SU-DHL-6 (cell line): Measurements from ENCODE around the gene IGF2R.

ENCODE experiments used
- H2AFZ ChIP-seq: fragments of 200-600 bp; sonication (generic); 2 replicates; pipeline ENCODE4 v1.6.1; 2014; ENCODE audit warnings: low read depth, mild to moderate bottlenecking, moderate library complexity, mixed read lengths, antibody characterized with exemption, low read length; ENCODE audit not compliant: severe bottlenecking
- H3F3A ChIP-seq: fragments of 200-600 bp; shearing (Covaris generic); 2 replicates; pipeline ENCODE4 v1.6.0; 2016; ENCODE audit warnings: antibody characterized with exemption, mild to moderate bottlenecking; ENCODE audit not compliant: insufficient read depth
- H3K27ac ChIP-seq: fragments of 200-600 bp; sonication (generic); 2 replicates; pipeline ENCODE4 v1.5.1; 2016; ENCODE audit warnings: low read depth, mild to moderate bottlenecking, low read length, moderate library complexity, mixed read lengths
- H3K27me3 ChIP-seq: fragments of 200-600 bp; sonication (generic), shearing (Covaris generic); 2 replicates; pipeline ENCODE4 v1.6.0; 2014; ENCODE audit warnings: mild to moderate bottlenecking, low read length
- H3K36me3 ChIP-seq: fragments of 200-600 bp; sonication (generic); 2 replicates; pipeline ENCODE4 v1.6.1; 2014; ENCODE audit warnings: mild to moderate bottlenecking, low read length, mixed read lengths
- H3K4me2 ChIP-seq: fragments of 300-600, 200-600 bp; shearing (Covaris generic), sonication (generic); 2 replicates; pipeline ENCODE4 v1.6.0; 2014; ENCODE audit warnings: low read length, low read depth, mild to moderate bottlenecking; ENCODE audit not compliant: poor library complexity, severe bottlenecking
- H3K4me3 ChIP-seq: fragments of 200-600 bp; sonication (generic); 2 replicates; pipeline ENCODE4 v1.5.1; 2014; ENCODE audit warnings: antibody characterized with exemption, low read length, mild to moderate bottlenecking, mixed read lengths; ENCODE audit not compliant: insufficient read depth, poor library complexity, severe bottlenecking
- H3K79me2 ChIP-seq: fragments of 200-600 bp; sonication (generic); 2 replicates; pipeline ENCODE4 v1.6.1; 2014; ENCODE audit warnings: mild to moderate bottlenecking, low read length, moderate library complexity; ENCODE audit not compliant: insufficient read depth
- H3K9ac ChIP-seq: fragments of 200-600 bp; sonication (generic); 2 replicates; pipeline ENCODE4 v1.7.0; 2014; ENCODE audit warnings: mild to moderate bottlenecking, low read length
- H3K9me2 ChIP-seq: fragments of 200-600 bp; sonication (generic); replicated peaks from 2 replicates; pipeline ENCODE4 v1.6.1; 2014; ENCODE audit warnings: low read length; ENCODE audit not compliant: insufficient read depth
- H3K9me3 ChIP-seq: fragments of 200-600 bp; sonication (generic); 2 replicates; pipeline ENCODE4 v1.6.1; 2014; ENCODE audit warnings: low read length, mixed read lengths; ENCODE audit not compliant: insufficient read depth
- H4K20me1 ChIP-seq: fragments of 200-600 bp; sonication (generic); 2 replicates; pipeline ENCODE4 v1.6.1; 2014; ENCODE audit warnings: low read depth, mild to moderate bottlenecking, antibody characterized with exemption, low read length, moderate library complexity, mixed read lengths
- EZH2phosphoT487 ChIP-seq: fragments of 200-600 bp; sonication (generic), shearing (Covaris generic); conservative IDR thresholded peaks from 2 replicates; pipeline ENCODE4 v1.6.1; 2018; ENCODE audit warnings: mild to moderate bottlenecking, antibody characterized with exemption, low read length, moderate library complexity, mixed read lengths
- TF ChIP-seq, protein P1 (sequence below): fragments of 200-600 bp; sonication (generic); IDR thresholded peaks from one replicate; pipeline ENCODE4 v1.5.1; 2017; ENCODE audit warnings: antibody characterized with exemption, mild to moderate bottlenecking, low read length, moderate library complexity; ENCODE audit not compliant: insufficient read depth, poor library complexity, severe bottlenecking

The IGF2R gene

DNA sequence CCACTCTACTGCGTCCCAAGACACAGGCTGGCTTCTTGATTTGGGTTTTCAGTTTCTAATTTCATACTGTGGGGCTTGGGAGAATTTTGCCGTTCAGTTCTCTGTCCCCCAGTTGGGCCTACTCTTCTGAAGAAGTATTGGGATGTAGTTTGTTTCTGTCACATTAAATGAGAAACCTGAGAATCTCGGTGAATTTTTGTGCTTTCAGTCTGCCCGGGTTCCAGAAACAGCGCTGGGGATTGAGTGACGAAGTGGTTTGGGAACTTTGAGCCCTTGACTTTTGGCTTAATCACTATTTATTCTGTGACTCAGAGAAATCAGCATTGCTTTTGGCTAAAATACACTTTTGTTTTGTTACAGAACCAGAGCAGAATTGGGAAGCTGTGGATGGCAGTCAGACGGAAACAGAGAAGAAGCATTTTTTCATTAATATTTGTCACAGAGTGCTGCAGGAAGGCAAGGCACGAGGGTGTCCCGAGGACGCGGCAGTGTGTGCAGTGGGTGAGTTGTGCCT lies 74.0 kb downstream of the IGF2R start:
- no peaks in the 10 kb centered on the region for H3K27me3 ChIP-seq
- H3K4me3 ChIP-seq = no peak overlapping the region
- no peak overlapping the region for H3K4me2 ChIP-seq
- no peak overlapping the region for H2AFZ ChIP-seq
- H3K9me2 ChIP-seq = no peaks in the 10 kb centered on the region
- H3K36me3 ChIP-seq = no peaks in the 10 kb centered on the region
- no peaks in the 10 kb centered on the region for H4K20me1 ChIP-seq
- no peak overlapping the region for H3K9ac ChIP-seq
- TF ChIP-seq EZH2phosphoT487 = no peak
- TF ChIP-seq, protein P1, sequence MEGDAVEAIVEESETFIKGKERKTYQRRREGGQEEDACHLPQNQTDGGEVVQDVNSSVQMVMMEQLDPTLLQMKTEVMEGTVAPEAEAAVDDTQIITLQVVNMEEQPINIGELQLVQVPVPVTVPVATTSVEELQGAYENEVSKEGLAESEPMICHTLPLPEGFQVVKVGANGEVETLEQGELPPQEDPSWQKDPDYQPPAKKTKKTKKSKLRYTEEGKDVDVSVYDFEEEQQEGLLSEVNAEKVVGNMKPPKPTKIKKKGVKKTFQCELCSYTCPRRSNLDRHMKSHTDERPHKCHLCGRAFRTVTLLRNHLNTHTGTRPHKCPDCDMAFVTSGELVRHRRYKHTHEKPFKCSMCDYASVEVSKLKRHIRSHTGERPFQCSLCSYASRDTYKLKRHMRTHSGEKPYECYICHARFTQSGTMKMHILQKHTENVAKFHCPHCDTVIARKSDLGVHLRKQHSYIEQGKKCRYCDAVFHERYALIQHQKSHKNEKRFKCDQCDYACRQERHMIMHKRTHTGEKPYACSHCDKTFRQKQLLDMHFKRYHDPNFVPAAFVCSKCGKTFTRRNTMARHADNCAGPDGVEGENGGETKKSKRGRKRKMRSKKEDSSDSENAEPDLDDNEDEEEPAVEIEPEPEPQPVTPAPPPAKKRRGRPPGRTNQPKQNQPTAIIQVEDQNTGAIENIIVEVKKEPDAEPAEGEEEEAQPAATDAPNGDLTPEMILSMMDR = no peak
- H3K27ac ChIP-seq = no peak overlapping the region
- H3F3A ChIP-seq = no peaks in the 10 kb centered on the region
- H3K9me3 ChIP-seq = no peaks in the 10 kb centered on the region
- H3K79me2 ChIP-seq = no peaks in the 10 kb centered on the region

DNA sequence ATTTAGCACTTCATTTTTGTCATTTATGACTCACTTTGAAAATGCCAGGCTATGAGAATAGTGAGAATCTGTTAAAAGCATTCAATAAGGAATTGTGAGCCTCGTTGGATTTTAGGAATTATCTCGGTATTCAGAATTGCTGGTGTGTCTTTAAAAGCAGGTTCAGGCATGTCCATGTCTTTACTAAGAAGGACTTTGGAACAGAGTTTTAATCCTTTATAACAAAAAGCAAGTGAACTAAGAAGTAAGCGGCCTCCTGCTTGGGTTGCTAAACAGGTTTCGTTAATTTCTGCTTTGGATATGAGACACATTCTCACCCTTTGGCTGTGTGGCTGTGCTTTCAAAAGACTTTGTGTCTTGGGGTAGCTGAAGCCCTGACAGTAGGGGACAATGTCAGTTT lies 74.9 kb downstream of the IGF2R start:
- H3K9ac ChIP-seq = no peak overlapping the region
- no peak overlapping the region for H3K4me3 ChIP-seq
- H3K27ac ChIP-seq = no peak overlapping the region
- H2AFZ ChIP-seq = no peak overlapping the region
- H3K9me2 ChIP-seq = no peaks in the 10 kb centered on the region
- no peaks in the 10 kb centered on the region for H3K36me3 ChIP-seq
- H3K27me3 ChIP-seq = no peaks in the 10 kb centered on the region
- no peaks in the 10 kb centered on the region for H3F3A ChIP-seq
- H4K20me1 ChIP-seq = no peaks in the 10 kb centered on the region
- no peaks in the 10 kb centered on the region for H3K9me3 ChIP-seq
- TF ChIP-seq, protein P1 = no peak
- no peak for TF ChIP-seq EZH2phosphoT487
- H3K79me2 ChIP-seq = no peaks in the 10 kb centered on the region
- H3K4me2 ChIP-seq = no peak overlapping the region

DNA sequence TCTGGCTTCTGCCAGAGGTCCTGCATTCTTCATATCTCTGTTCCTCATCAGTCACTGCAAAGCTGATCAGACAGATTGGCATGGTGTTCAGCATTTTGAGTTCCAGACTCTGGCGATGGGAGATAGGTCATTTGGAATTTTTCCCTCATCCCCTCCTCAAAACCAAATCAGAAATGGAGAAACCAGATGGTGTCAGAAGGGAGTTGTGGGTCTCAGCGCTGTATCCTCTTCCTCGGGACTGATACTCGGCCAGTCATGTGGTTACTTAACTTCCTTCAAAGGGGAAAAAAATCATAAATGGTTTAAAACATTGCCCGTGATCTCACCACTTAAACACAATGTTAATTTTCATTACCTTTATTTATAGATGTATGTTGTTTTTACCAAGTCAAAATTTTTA lies 75.8 kb downstream of the IGF2R start:
- Histone ChIP-seq H3K9me2 (no peaks in the 10 kb centered on the region), H4K20me1 (no peaks in the 10 kb centered on the region), H3K9ac (no peak overlapping the region), H3K36me3 (no peaks in the 10 kb centered on the region), H3K4me2 (no peak overlapping the region), H3K9me3 (no peaks in the 10 kb centered on the region), H3K27me3 (no peaks in the 10 kb centered on the region), H3K79me2 (no peaks in the 10 kb centered on the region), H2AFZ (no peak overlapping the region), H3K27ac (no peak overlapping the region), H3F3A (no peaks in the 10 kb centered on the region), H3K4me3 (no peak overlapping the region)
- TF ChIP-seq, protein P1 = no peak
- TF ChIP-seq EZH2phosphoT487 = no peak
